ENCODE data around the gene MORC2.

GRCh38 chr22:30934053-30934452, 34.5 kb downstream of the MORC2 start:
- TF ChIP-seq CTCF (conservative IDR thresholded peaks at IDR 0.05; ENCODE audit: low read length) (no peak), EZH2phosphoT487 (IDR thresholded peaks at IDR 0.05; ENCODE audit: borderline replicate concordance) (no peak)
